B cell (primary cell): ENCODE measurements around the gene SIKE1.

Source experiments
- EZH2 ChIP-seq: IDR thresholded peaks from 2 replicates; pipeline ENCODE4 v1.6.1; 2012; ENCODE audit warnings: borderline replicate concordance, low read depth, mild to moderate bottlenecking, moderate library complexity, low read length; ENCODE audit not compliant: insufficient read depth, poor library complexity, severe bottlenecking
- TF ChIP-seq, protein P1 (sequence below): fragments of 200-600 bp; IDR thresholded peaks from one replicate; pipeline ENCODE4 v1.8.0; 2022; ENCODE audit warnings: antibody characterized with exemption, mild to moderate bottlenecking

DNA sequence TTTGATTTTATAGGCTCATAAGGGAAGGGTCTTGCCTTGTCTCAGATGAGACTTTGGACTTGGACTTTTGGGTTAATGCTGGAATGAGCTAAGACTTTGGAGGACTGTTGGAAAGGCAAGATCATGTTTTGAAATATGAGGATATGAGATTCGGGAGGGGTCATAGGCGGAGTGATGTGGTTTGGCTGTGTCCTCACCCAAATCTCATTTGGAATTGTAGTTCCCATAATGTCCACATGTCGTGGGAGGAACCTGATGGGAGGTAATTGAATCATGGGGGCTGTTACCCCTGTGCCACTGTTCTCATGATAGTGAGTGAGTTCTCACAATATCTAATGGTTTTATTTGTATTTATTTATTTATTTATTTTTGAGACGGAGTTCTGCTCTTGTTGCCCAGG, 15.8 kb downstream of the SIKE1 start:
- TF ChIP-seq, protein P1, sequence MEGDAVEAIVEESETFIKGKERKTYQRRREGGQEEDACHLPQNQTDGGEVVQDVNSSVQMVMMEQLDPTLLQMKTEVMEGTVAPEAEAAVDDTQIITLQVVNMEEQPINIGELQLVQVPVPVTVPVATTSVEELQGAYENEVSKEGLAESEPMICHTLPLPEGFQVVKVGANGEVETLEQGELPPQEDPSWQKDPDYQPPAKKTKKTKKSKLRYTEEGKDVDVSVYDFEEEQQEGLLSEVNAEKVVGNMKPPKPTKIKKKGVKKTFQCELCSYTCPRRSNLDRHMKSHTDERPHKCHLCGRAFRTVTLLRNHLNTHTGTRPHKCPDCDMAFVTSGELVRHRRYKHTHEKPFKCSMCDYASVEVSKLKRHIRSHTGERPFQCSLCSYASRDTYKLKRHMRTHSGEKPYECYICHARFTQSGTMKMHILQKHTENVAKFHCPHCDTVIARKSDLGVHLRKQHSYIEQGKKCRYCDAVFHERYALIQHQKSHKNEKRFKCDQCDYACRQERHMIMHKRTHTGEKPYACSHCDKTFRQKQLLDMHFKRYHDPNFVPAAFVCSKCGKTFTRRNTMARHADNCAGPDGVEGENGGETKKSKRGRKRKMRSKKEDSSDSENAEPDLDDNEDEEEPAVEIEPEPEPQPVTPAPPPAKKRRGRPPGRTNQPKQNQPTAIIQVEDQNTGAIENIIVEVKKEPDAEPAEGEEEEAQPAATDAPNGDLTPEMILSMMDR, result no peak
- no peak for TF ChIP-seq EZH2
